Kidney tubule cell (primary cell): ENCODE results near the gene GSTM1.
"Not testable (repeated sequence)": the region's sequence is repeated elsewhere in the genome, so short reads cannot be mapped to it uniquely, and the experiment has no call there.

Experiments
- DNase-seq: peaks from one replicate; pipeline ENCODE4 v3.0.0-alpha.2; 2018; ENCODE audit warnings: low spot score

Gene GSTM1

GRCh38 chr1:109702940-109703339, 15.3 kb downstream of the GSTM1 start:
- not testable (repeated sequence) for DNase-seq

GRCh38 chr1:109704173-109704572, 16.6 kb downstream of the GSTM1 start:
- peak; percentile 0 for DNase-seq

GRCh38 chr1:109705411-109705810, 17.8 kb downstream of the GSTM1 start:
- DNase-seq = peak; percentile 0

- peak; percentile 0 for DNase-seq
These were observed 21.3 kb downstream of the GSTM1 start for GRCh38 chr1:109708949-109709348.

- DNase-seq = not testable (repeated sequence)
These were observed 22.2 kb downstream of the GSTM1 start for GRCh38 chr1:109709822-109710221.

- peak; percentile 0 for DNase-seq
These were observed 24.1 kb downstream of the GSTM1 start, which contains the start of gene GSTM5 for GRCh38 chr1:109711593-109712320. TSS of gene GSTM5 (plus strand) at chr1:109712251. CDS start at chr1:109712313, 62 bp downstream.

- peak; percentile 0 for DNase-seq
These were observed 24.8 kb downstream of the GSTM1 start for GRCh38 chr1:109712321-109712864.

- peak; percentile 0 for DNase-seq
These were observed 26.0 kb downstream of the GSTM1 start for GRCh38 chr1:109713636-109714035.

- peak; percentile 0 for DNase-seq
These were observed 27.2 kb downstream of the GSTM1 start for GRCh38 chr1:109714661-109715372.

GRCh38 chr1:109716121-109716520, 28.5 kb downstream of the GSTM1 start:
- DNase-seq = no peak

- no peak for DNase-seq
These were observed 29.0 kb downstream of the GSTM1 start for GRCh38 chr1:109716570-109717090.

GRCh38 chr1:109717729-109718128, 30.1 kb downstream of the GSTM1 start:
- no peak for DNase-seq

- peak; percentile 73 for DNase-seq
These were observed 30.9 kb downstream of the GSTM1 start for GRCh38 chr1:109718495-109718894.

GRCh38 chr1:109719337-109719837, 31.8 kb downstream of the GSTM1 start:
- DNase-seq = no peak

GRCh38 chr1:109721042-109721441, 33.4 kb downstream of the GSTM1 start:
- no peak for DNase-seq

GRCh38 chr1:109721971-109722370, 34.4 kb downstream of the GSTM1 start:
- DNase-seq = no peak

GRCh38 chr1:109722908-109723691, 35.5 kb downstream of the GSTM1 start:
- DNase-seq = peak; percentile 67

GRCh38 chr1:109724933-109725332, 37.3 kb downstream of the GSTM1 start:
- no peak for DNase-seq

- no peak for DNase-seq
These were observed 37.9 kb downstream of the GSTM1 start for GRCh38 chr1:109725510-109725909.

GRCh38 chr1:109726007-109726406, 38.4 kb downstream of the GSTM1 start:
- no peak for DNase-seq

- no peak for DNase-seq
These were observed 39.2 kb downstream of the GSTM1 start for GRCh38 chr1:109726728-109727373.
